GM13977 (cell line): ENCODE data around the gene NUP93.

Source experiments
- DNase-seq: peaks from one replicate; pipeline ENCODE4 v3.0.0; 2012; ENCODE audit warnings: low spot score
- in situ Hi-C: fragments of 300-500 bp; cut with MboI; formaldehyde crosslinking; loops from one replicate; pipeline ENCODE4 v1.12.0; 2022; ENCODE audit warnings: low sequenced_read_pairs, low pct_unique_long_range_greater_than_20kb, mixed read lengths, inconsistent platforms; ENCODE audit not compliant: unreplicated experiment
- TF ChIP-seq, protein P1 (sequence below): IDR thresholded peaks from 2 replicates; pipeline ENCODE4 v1.5.1; 2012; ENCODE audit warnings: mild to moderate bottlenecking, control low read depth; ENCODE audit not compliant: insufficient read depth; ENCODE audit errors: extremely low read depth, missing control alignments

NUP93 gene

DNA sequence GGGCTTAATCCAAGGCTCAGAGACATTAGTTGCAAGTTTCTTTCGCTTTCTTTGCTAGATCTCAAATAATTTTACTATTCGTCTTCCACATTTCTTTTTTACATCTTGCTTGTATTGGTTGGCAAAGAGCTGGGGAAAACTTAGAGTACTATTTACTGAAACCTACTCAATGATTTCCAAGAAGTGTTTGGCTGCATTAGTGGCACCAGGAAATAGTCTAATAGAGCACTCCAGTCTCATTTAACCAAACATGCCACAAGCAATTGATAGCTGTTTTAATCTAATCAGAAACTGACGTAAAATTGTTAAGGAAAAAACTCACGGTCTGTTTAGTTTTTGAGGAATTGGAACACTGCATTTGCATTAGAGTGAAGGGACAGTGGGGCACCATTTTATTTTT lies 29.0 kb downstream of the NUP93 start:
- in situ Hi-C loops: no loop called here
- TF ChIP-seq, protein P1, sequence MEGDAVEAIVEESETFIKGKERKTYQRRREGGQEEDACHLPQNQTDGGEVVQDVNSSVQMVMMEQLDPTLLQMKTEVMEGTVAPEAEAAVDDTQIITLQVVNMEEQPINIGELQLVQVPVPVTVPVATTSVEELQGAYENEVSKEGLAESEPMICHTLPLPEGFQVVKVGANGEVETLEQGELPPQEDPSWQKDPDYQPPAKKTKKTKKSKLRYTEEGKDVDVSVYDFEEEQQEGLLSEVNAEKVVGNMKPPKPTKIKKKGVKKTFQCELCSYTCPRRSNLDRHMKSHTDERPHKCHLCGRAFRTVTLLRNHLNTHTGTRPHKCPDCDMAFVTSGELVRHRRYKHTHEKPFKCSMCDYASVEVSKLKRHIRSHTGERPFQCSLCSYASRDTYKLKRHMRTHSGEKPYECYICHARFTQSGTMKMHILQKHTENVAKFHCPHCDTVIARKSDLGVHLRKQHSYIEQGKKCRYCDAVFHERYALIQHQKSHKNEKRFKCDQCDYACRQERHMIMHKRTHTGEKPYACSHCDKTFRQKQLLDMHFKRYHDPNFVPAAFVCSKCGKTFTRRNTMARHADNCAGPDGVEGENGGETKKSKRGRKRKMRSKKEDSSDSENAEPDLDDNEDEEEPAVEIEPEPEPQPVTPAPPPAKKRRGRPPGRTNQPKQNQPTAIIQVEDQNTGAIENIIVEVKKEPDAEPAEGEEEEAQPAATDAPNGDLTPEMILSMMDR: no peak
- DNase-seq: no peak

DNA sequence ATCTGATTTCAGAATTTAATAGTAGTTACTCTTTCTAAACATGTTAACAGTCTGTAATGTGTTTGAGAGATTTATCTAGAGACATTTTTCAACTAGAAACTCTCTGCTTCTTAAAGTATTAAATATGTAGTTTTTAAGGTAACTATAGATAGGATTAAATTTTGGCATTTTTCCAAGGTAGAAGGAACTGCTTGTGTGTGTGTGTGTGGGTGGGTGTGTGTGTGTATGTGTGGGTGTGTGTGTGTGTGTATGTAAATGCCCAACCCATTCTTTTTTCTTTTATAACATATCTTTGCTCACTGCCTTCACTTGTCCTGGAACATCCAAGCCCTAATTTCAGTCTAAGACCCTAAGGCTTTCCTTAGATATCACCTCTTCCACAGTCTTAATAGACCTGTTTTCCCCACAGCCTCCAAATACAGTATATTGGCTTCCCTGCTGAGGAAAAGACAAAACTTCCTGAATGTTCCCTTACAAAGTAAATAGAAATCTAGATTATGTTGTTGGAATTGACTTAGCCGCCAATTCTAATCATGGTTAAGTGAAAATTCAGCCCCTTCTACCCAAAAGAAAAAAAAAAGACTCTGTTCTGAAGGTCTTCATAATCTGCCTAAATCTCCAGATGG lies 33.5 kb downstream of the NUP93 start:
- in situ Hi-C loops: no loop called here
- TF ChIP-seq, protein P1: no peak
- DNase-seq: no peak

DNA sequence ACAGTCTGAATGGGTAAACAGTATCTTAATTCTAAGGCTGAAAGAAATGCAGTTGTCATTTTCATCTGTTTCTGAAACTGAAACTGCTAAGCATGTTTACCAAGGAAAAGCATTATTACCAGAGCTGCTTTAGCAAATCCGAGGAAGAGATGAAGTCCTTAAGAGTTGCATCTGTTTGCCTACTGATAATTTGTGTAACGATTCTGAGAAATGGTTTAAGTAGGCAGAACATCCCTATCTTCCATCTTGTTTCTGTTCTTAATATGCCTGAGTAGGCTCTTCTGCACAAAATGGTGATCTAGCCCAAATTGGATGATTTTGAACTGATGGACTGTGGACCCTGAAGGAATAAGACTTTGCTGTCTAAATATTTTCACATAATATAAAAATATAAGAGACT lies 34.9 kb downstream of the NUP93 start:
- in situ Hi-C loops: no loop called here
- DNase-seq: no peak
- TF ChIP-seq, protein P1: no peak

DNA sequence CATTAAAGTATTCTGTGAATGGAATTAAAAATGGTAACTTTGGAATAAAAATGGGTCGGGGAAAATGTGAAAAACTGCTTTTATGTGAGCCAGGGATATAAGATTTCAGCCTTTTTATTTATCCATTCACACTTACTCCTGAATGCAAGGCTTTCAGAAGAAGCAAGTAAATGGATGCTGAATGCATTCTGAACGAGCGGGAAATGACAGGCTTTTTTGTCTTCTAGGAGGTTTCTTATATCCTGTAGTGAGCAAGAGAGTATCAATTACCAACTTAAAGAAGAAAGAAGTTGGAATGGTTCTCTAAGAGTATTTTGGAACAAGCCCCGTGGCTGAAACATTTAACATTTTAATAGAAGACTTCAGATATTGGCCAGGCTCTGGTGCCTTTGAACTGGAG lies 36.0 kb downstream of the NUP93 start:
- in situ Hi-C loops: no loop called here
- TF ChIP-seq, protein P1: no peak

DNA sequence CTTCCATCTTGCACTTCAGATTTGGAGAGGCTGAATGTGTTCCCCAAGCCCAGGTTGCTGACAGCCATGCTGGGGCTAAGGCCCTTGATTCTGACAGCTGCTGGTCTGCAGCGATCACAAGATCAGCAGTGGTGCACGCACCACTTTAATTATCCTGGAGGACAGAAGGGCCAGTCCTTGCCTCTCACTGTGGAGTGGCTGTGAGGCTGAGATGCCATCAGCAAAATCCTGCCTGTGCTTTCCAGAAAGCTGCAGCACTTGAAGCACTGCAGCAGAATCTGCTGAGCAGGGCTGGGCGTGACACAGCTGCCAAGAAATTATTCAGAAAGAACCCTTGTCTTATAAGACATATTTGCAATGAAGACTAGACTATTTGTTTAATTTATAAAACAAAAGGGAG lies 37.1 kb downstream of the NUP93 start:
- TF ChIP-seq, protein P1: no peak
- in situ Hi-C loops: no loop called here
- no peak for DNase-seq

More for the DNA sequence above, 36.0 kb downstream of the NUP93 start:
- no peak for DNase-seq

DNA sequence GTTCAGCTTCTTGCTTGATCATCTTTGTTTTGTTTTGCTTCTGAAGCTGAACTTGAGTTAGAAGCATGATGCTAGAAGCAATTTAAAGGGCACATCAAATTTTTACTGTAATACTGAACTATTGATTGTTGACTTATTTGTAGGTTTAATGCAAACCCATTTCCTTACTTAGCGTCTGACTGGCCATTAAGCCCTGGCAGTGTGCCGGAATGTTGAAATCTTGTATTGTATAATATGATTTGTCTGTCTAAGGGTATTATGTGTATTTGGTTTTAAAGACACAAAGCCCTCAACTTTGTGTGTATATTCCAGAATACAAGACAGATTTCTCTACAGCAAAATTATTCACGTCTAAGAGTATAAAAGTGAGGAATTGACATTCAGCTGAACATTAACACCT lies 39.7 kb downstream of the NUP93 start:
- in situ Hi-C loops: no loop called here
- TF ChIP-seq, protein P1: no peak

More for the DNA sequence above, 39.7 kb downstream of the NUP93 start:
- no peak for DNase-seq
